Left ventricle myocardium superior (tissue), 1 donor: ENCODE results near the gene WNT9A. TPM values are rescaled to one million over a fixed set of nuclear protein-coding genes. Genes with fewer than 3 reads are reported as not detected.
"Not testable (repeated sequence)": the region's sequence is repeated elsewhere in the genome, so short reads cannot be mapped to it uniquely, and the experiment has no call there.

Source experiments
- ATAC-seq: fragments of 200-7000 bp; cut with Tn5 transposase; one replicate; pipeline ENCODE4 v1.9.1; 2020; ENCODE audit warnings: mild to moderate bottlenecking, moderate library complexity
- DNase-seq: peaks from one replicate; pipeline ENCODE4 v3.0.0-alpha.2; 2020
- intact Hi-C: fragments of 100-400 bp; cut with micrococcal nuclease; formaldehyde crosslinking; loops from one replicate; pipeline ENCODE4 v1.11.0; 2022
- long read RNA-seq: library from polyadenylated mRNA; unstranded; transcript quantifications from one replicate; pipeline ENCODE4 v2.0.0, GENCODE V29; 2021
- total RNA-seq: library from RNA; stranded (reverse); fragmentation: NEBNext Ultra II Directional; extraction: Animal tissue kit (Norgen Biotek cat#: 25700); gene quantifications from one replicate; pipeline ENCODE4 v1.2.1, GENCODE V29; 2021
- donor health status: DM: no; HTN: yes; CAD: no; lungs with severe emphysema.

Gene WNT9A
- total RNA-seq, result 2.5 TPM
- long read RNA-seq, partial matches to known transcripts, result 0 of 2 reads
- long read RNA-seq, other reads (novel, unspliced or antisense), result 2 of 2 reads

DNA sequence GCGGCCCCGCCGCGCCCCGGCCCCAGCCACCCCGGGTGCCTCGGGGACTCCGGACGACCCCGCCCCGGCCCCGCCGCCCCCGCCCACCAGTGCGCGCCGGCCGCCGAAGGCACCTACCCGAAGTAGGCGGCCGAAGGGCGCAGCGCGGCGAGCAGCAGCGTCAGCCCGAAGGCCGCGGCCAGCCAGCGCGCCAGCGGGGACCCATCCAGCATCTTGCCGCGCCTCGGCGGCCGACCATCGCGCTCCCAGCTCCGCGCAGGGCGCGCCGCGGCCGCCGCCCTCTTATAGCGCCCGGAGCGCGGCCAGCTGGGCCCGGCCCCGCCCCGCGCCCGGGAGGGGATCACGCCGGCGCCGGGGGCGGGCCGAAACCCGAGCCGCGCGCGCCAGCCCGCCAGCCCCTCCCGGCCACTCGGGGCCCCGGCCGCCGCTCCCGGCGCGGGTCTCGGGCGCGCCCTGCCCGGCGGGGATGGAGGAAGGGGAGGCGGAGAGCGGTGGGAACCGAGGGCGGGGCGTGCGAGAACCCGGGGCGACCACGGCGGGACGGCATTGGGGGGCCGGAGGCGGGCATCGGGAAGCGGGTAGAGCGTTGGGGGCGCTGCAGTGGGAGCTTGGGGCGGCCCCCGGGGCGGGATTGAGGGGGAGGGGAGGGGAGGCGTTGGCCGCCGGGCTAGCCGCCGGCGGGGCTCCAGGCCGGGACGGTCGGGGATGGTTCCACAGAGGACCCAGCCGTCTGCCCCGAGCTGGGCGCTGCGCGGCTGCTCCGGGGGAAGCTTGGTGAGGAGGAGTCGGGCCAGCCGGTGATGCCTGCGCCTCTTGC lies at the start of gene WNT9A:
Gene WNT9A, minus strand, starts transcription at position 257 of the 817 bp plus-strand sequence. Its CDS starts 45 bp downstream, at position 212.
- DNase-seq (peak; percentile 84), ATAC-seq (peak; percentile 53)
- intact Hi-C loops, result loop anchor here (5.0 to 10.0 kb wide), 2 partner anchors 186 to 463 kb away; no protein-coding TSS in a partner anchor

GRCh38 chr1:227996187-227996950 lies 48.6 kb upstream of the WNT9A start:
- no peak for ATAC-seq
- intact Hi-C loops, result no loop called here
- DNase-seq, result no peak

DNA sequence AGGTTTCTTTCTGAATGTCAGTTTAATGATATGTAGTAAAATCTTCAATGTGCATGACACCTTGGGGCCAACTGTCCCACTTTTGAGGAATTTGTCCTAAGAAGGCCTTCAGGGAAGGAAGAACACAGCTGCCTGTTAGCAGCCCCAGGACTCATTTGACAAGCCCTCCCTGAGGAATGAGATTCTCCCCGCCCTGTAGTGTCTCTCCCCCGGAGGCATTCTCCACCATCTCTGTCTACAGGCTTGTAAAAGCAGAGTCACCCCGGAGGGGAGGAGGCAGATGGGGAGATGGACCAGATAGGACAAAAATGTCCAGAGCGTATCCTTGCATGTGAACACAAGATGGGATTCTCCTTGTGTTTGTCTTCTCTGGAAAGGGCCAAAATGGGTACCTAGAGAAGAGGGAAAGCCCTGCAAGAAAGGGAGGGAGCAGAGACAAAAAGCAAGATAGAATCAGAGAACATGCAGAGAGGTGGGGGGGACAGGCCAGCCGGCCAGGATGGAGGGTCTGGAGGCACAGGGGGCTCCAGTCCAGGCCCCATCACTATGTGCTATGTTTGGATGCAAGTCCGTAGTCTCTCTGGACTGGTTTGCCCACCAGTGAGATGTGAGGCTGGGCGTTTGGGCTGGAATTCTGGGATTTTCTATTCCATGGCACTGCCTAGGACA lies 47.0 kb upstream of the WNT9A start:
- DNase-seq (no peak), ATAC-seq (no peak)
- intact Hi-C loops, result no loop called here

GRCh38 chr1:227987181-227987580 lies 39.4 kb upstream of the WNT9A start:
- intact Hi-C loops, result no loop called here
- ATAC-seq (no peak), DNase-seq (no peak)

DNA sequence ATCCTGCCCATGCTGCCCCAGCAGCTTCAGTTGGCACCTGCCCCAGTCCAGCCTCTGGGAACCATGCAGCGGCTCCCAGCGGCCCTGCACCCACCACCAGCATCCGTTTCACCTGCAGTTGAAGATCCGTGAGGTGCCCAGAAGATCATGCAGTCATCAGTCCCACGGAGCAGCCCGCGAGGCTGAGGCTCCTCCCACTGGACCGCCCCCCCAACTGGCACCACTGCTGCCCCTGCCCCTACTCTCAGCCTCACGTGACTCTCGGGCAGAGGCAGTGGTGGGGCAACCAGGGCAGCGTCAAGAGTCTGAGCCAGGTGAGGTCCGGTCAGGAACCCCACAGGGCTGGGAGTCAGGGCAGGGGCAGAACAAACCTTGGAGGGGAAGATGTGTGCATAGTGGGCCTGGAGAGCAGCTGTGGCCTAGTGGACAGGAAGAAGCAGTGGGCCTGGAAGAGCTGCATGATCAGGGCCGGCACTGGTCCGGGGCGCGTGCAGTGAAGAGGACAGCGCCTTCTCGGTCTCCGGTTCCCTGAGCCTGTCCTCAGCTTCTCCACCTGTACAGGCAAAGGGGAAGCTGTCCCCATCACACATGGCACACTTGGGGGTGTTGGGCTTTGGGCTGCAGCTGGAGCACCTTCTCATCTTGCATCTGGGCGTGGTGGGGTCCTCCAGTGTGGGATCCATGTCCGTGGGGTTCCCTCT lies 28.0 kb upstream of the WNT9A start:
- intact Hi-C loops, ATAC-seq: not testable (repeated sequence)

GRCh38 chr1:227973724-227974288 lies 26.1 kb upstream of the WNT9A start:
- intact Hi-C loops, ATAC-seq, DNase-seq: not testable (repeated sequence)

More for the DNA sequence above, 28.0 kb upstream of the WNT9A start:
- DNase-seq, result not testable (repeated sequence)

- intact Hi-C loops, ATAC-seq: not testable (repeated sequence)
- DNase-seq, result peak; percentile 53
Observed at GRCh38 chr1:227972843-227973374, 25.2 kb upstream of the WNT9A start.

DNA sequence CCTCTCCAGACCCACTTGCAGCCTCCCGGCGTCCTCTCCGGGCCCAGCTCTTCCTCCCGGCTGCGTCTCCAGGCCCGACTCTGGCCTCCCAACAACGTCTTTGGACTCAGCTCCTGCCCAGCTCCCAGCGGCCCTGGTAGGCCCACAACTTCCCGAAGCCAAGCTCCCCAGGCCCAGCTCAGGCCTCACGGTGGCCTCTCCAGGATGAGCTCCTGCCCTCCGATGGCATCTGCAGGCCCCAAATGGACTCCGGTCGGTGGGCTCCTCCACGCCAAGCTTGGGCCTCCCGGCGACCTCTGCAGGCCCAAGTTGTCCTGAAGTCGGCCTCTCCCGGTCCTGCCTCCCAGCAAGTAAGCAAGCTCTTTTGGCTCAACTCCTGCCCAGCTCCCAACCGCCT lies 24.5 kb upstream of the WNT9A start:
- DNase-seq, intact Hi-C loops, ATAC-seq: not testable (repeated sequence)

DNA sequence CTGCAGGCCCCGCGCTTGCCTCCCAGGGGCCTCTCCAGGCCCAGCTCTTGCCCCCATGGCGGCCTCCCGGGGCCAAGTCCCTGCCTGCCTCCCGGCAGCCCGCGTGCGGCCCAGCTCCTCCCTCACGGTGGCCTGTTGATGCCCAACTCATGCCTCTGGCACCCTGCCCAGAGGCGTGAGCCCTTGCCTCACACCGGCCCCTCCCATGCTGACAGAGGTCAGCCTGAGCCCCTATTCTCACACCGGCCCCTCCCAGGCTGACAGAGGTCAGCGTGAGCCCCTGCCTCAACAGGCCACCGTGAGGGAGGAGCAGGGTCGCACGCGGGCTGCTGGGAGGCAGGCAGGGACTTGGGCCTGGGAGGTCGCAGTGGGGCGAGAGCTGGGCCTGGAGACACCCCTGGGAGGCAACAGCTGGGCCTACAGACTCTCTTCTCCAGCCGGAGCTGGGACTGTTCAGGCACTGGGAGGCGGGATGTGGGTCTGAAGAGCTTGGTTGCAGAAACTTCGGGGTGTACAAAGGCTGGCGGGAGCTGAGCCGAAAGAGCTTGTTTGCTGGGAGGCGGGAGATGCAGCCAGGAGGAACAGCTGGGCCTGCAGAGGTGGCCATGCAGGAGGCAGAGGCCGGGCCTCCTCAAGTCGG lies 24.0 kb upstream of the WNT9A start:
- DNase-seq, intact Hi-C loops, ATAC-seq: not testable (repeated sequence)

- DNase-seq, ATAC-seq, intact Hi-C loops: not testable (repeated sequence)
Observed at GRCh38 chr1:227971216-227971615, 23.5 kb upstream of the WNT9A start.

- ATAC-seq, intact Hi-C loops, DNase-seq: not testable (repeated sequence)
Observed at GRCh38 chr1:227970076-227970995, 22.6 kb upstream of the WNT9A start.

- ATAC-seq, DNase-seq: not testable (repeated sequence)
Observed at GRCh38 chr1:227967815-227968214, 20.1 kb upstream of the WNT9A start.

GRCh38 chr1:227966733-227967132 lies 19.0 kb upstream of the WNT9A start:
- ATAC-seq, DNase-seq, intact Hi-C loops: not testable (repeated sequence)

More at GRCh38 chr1:227967815-227968214, 20.1 kb upstream of the WNT9A start:
- intact Hi-C loops, result not testable (repeated sequence)

GRCh38 chr1:227961651-227962466 lies 14.1 kb upstream of the WNT9A start:
- intact Hi-C loops, result no loop called here
- ATAC-seq (no peak), DNase-seq (no peak)

GRCh38 chr1:227959325-227959860 lies 11.7 kb upstream of the WNT9A start:
- ATAC-seq (no peak), DNase-seq (no peak)
- intact Hi-C loops, result no loop called here
